D721Med (cell line): ENCODE results near the gene CYP4F8.
"Not testable (repeated sequence)": the region's sequence is repeated elsewhere in the genome, so short reads cannot be mapped to it uniquely, and the experiment has no call there.

ENCODE experiments used
- DNase-seq: peaks from one replicate; pipeline ENCODE4 v3.0.0; 2011; ENCODE audit warnings: low spot score; ENCODE audit not compliant: insufficient read length
- FAIRE-seq: peaks from 2 replicates; lab custom pipeline; 2011; peaks lifted over from hg19 to GRCh38; lab: Jason Lieb, UNC
- CTCF ChIP-seq: IDR thresholded peaks from 2 replicates; pipeline ENCODE4 v1.5.1; 2012; ENCODE audit warnings: mild to moderate bottlenecking, control low read depth; ENCODE audit not compliant: insufficient read depth; ENCODE audit errors: missing control alignments

The CYP4F8 gene

GRCh38 chr19:15595069-15595468 is 19.9 kb upstream of the CYP4F8 start:
- no peak for TF ChIP-seq CTCF
- no peak for DNase-seq
- no peak for FAIRE-seq

- FAIRE-seq, DNase-seq: not testable (repeated sequence)
These were observed 6.8 kb upstream of the CYP4F8 start for GRCh38 chr19:15607978-15608925.

GRCh38 chr19:15609261-15609660 is 5.8 kb upstream of the CYP4F8 start:
- DNase-seq (no peak), FAIRE-seq (no peak)
- TF ChIP-seq CTCF = no peak

GRCh38 chr19:15612342-15612741 is 2.7 kb upstream of the CYP4F8 start:
- FAIRE-seq (no peak), DNase-seq (no peak)
- TF ChIP-seq CTCF = no peak

GRCh38 chr19:15613338-15613737 is 1.7 kb upstream of the CYP4F8 start:
- no peak for TF ChIP-seq CTCF
- no peak for FAIRE-seq

GRCh38 chr19:15615526-15615925 is 508 bp downstream of the CYP4F8 start:
- DNase-seq = no peak
- FAIRE-seq = no peak
- no peak for TF ChIP-seq CTCF

More at GRCh38 chr19:15613338-15613737, 1.7 kb upstream of the CYP4F8 start:
- DNase-seq = no peak

- FAIRE-seq (no peak), DNase-seq (no peak)
- no peak for TF ChIP-seq CTCF
These were observed 1.2 kb downstream of the CYP4F8 start for GRCh38 chr19:15616183-15616582.
